UCSD-AML1 (cell line): ENCODE data around the gene SH3GL1.

Experiments
- DNase-seq: peaks from one replicate; lab custom pipeline; 2025; ENCODE audit not compliant: unreplicated experiment; lab: John Stamatoyannopoulos, UW

Gene SH3GL1

DNA sequence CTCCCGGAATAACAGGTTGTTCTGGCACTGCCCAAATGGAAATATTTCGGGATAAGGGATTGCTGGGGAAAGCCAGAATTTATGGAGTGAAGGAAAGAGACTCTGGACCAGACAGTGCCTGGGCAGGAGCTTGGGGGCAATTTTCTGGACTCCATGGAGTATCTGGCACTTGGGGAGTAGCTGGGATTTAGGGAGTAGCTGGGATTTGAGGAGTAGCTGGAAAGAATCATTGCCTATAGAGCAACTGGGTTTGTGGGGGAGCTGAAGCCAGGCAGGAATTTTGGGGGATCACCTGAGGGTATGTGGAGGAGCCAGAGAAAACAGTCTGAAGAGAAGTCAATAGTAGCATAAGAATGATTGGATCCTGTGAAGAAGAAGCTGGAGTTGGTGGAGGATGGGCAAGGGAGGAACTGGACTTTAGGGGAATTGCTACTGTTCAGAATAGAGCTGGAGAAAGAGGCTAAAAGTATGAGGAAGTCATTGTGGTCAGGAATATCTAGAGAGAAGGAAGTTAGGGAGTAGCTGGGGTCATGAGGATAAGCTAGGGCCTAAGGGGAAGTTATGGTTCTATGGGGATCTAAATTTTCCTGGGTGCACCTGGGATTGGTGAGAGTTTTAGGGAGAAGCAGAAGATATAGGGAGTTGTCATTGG is 81.2 kb downstream of the SH3GL1 start:
- DNase-seq: no peak

DNA sequence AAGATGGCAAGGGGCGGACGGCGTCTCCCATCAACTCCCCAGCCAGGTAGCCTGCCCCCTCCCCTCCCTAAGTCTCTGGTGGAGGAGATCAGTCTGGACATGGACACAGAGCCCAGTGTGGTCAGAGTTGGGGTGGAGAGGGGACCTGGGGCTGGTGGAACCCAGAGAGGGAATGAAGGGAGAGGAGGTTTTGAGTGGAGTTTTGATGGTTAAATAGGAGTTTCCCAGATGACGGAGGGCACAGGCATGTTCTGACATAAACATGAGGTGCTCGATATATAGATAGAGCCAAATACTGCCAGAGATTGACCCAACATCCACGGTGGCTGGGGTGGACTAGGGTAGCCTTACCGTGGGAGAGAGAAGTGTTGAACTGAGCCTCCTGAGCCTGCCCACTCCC is 81.9 kb downstream of the SH3GL1 start:
- no peak for DNase-seq

- no peak for DNase-seq
Measured at GRCh38 chr19:4316956-4317355, 83.4 kb downstream of the SH3GL1 start.

DNA sequence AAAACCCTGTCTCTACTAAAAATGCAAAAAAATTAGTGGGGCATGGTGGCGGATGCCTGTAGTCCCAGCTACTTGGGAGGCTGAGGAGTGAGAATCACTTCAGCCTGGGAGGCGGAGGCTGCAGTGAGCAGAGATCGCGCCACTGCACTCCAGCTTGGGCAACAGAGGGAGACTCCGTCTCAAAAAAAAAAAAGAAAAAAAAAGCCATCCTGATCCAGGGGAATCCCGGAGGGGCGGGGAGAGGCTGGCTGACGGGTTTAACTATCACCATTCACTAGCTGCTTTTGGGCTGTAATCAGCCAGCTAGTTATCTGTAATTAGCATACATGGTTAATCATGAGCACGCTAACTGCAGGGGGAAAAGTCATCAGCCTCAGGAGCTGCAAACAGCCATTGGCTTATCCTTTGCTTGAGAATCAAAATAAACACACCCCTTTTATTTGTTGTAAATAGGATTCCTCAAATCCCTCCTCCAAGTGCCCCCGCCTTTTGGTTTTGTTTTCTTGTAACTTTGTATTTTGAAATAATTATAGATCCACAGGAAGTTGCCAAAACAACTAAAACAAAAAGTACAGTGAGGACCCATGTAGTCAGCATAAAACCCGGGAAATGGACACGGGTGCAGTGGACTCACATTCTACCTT is 86.4 kb downstream of the SH3GL1 start:
- no peak for DNase-seq
